ENCODE results near the gene TRIM14.
"Not testable (repeated sequence)": the region's sequence is repeated elsewhere in the genome, so short reads cannot be mapped to it uniquely, and the experiment has no call there.

TRIM14 gene

DNA sequence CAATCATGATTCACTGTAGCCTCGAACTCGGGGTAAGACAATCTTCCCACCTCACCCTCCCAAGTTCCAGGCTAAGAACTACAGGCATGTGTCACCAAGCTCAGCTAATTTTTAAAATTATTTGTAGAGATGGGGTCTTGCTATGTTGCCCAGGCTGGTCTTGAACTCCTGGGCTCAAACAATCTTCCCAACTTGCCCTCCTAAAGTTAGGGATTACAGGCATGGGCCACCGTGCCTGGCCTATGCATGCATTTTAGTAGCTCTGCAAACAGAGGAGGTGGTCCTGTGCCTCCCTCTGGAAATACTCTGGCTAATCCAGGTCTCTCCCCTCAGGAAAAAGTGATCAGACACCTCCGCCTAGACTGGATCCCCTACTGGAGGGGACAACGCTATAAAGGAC, 21.5 kb upstream of the TRIM14 start:
- DNase-seq = no peak

GRCh38 chr9:98136489-98136888, 17.5 kb upstream of the TRIM14 start:
- no peak for DNase-seq

DNA sequence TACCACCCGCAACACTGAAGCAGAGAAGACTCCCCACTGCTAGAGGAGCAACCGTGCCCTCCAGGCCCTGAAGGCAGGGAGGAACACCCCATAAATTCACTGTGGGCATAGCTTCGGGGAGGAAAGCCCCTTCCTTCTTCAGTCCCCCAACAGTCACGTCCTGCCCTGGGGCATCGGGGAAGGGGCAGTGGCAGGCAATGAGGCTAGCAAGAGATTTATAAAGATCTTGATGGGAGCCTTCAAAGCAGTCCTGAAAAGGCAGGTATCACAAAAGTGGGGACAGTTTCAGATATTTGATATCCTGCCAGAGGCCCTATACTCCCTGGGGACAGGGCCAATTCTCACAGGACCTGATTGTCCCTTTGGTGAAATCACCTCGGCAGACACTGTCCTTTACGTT, 16.9 kb upstream of the TRIM14 start:
- DNase-seq = no peak

DNA sequence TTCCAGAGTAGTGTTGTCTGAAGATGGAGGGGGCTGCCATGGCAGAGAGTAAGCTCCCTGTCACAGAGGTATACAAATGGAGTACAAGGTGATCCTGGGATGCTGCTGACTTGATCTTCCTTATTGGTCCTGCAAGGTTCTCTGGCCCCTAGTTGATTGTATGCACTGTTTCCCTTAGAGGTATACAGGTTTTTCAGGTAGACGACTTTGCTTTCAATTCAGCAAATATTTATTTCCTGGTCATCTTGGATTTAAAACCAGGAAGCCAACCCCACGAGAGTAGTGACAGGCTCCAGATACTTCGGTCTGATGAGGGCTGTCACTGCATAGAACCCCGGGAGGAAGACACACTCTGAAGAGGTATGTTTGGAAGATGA, 16.5 kb upstream of the TRIM14 start:
- DNase-seq = no peak

DNA sequence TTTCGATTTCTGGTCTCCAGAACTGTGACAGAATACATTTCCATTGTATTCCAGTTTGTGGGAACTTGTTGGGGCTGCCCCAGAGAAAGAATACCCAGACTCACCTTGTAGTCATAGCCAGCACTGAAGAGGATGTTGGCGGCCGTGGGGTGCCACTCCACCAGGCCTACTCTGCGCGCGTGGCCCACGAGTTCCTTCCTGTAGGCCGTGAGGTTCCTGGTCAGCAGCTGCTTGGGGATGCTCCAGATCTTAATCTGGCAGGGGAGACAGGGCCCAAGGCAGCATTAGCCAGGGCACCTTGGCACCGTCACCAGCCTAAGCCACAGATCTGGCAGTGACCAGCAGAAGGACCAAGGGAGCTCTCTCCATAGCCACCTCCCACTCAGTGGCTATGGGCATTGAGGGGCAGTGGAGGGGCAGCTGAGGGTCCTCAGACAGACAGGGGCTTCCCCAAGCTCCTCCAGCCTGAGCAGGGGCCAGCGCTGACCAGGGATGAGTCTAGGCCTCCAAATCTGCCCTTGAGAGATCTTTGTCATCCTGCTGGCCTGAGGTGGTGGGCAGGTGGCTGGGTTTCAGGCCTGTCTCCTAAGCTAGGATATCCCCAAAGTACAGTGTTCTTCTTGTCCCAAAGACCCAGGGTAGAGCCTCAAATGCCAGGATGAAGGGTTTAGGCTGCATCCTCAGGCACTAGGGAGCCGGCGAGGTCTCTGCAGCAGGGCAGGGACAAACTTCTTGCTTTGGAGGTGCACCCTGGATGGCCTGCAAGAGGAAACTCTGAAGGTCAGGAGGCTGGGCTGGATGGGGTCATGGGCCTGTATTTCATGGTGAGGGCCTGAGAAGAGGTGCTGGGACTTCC, 15.9 kb upstream of the TRIM14 start:
- no peak for DNase-seq

DNA sequence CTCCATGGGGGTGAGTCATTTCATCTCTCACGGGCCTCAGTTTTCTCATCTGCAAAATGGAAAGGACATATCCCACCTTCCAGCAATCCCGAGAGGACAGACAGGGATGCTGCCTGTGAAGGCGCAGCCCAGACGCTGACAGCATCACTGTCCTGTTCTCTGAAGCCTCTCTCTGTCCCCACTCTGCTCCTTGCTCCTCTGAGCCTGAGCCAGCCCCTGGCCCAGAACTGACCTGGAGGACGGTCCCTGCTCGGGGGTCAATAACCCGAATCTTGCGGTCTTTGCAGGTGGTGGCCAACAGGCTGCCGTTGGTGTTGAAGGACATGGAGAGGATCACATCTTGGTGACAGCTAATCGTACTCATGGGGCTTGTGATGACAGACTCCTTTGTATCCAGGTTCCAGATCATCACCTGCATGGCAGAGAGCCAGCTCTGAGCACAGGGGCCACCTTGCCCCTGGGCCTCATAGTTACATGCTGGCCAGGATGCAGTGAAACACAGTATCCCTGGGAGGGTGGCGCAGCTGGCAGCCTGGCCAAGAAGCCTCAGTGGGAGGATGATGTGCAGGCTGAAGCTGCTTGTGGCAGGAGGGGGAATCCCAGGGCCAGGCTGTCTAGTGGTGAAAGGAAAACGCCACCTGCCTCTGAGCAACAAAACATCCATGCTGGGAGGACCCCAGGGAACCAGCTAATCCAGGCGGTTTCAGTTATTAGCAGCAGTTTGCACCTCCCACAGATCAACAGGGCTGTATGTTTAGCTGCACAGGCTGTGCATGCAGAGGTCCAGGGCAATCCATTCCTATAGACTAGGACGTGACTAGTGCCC, 14.0 kb upstream of the TRIM14 start:
- DNase-seq = peak in 1 of 2 donors; percentile 25

GRCh38 chr9:98132158-98132557, 13.1 kb upstream of the TRIM14 start:
- no peak for DNase-seq

DNA sequence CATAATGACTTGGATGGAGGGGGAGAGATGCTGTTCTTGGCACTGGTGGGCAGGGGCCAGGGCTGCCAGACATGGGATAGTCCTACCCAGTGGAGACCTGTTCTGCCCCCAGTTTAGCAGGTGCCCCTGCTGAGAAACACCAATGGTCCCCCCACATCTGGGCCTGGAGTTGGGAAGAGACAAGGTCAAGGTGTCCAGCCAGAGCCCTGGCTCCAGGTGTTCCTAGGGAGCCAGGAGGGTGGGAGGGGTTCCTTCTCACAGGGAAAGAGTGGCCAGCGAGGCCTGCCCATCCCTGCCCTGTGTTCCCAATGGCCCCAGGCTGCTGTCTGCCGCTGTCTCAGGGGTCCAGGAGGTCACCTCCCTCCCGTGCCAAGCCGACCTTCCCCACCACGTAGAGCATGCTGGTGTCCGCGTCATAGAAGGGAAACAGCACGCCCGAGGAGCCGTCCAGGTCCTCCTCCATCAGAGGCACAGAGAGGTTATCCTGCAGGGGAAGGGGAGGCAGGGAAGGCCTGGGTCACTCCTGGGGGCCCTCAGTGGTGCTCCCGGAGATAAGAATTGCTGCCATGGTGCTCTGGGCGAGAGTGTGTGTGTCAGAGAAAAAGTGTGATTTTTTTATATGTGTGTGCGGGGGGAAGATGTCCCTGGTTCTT, 11.7 kb upstream of the TRIM14 start:
- DNase-seq = no peak

DNA sequence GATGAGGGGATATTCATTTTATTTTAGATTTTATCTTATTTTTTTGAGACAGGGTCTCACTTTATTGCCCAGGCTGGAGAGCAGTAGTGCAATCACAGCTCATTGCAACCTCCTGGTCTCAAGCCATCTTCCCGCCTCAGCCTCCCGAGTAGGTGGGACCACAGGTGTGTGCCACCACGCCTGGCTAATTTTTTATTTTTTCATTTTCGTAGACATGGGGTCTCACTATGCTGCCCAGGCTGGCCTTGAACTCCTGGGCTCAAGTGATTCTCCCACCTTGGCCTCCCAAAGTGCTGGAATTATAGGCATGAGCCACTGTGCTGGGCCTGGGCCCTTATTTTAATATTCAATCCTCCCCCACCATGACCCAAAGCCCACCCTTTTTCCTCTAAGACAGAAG, 11.0 kb upstream of the TRIM14 start:
- not testable (repeated sequence) for DNase-seq

- DNase-seq = peak; percentile 87 to 88
Measured at GRCh38 chr9:98129451-98129881, 10.4 kb upstream of the TRIM14 start.

GRCh38 chr9:98128316-98128715, 9.3 kb upstream of the TRIM14 start:
- DNase-seq = no peak

DNA sequence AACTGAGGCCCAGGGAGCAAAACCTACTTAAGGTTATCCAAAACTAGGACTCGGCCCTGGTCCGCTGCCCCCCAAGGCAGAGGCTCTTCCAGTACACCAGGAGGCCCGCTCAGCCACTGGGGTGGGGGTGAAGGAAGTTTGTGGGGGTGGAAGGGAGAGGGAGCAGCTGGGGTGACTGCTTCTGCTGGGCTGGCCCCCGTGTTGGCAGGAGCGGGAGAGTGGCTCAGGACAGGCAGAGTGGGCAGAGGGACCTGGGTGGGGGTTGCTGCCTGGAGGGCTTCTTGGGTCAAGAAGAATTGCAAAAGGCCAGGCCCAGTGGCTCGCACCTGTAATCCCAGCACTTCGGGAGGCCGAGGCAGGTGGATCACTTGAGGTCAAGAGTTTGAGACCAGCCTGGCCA, 8.2 kb upstream of the TRIM14 start:
- DNase-seq = no peak

DNA sequence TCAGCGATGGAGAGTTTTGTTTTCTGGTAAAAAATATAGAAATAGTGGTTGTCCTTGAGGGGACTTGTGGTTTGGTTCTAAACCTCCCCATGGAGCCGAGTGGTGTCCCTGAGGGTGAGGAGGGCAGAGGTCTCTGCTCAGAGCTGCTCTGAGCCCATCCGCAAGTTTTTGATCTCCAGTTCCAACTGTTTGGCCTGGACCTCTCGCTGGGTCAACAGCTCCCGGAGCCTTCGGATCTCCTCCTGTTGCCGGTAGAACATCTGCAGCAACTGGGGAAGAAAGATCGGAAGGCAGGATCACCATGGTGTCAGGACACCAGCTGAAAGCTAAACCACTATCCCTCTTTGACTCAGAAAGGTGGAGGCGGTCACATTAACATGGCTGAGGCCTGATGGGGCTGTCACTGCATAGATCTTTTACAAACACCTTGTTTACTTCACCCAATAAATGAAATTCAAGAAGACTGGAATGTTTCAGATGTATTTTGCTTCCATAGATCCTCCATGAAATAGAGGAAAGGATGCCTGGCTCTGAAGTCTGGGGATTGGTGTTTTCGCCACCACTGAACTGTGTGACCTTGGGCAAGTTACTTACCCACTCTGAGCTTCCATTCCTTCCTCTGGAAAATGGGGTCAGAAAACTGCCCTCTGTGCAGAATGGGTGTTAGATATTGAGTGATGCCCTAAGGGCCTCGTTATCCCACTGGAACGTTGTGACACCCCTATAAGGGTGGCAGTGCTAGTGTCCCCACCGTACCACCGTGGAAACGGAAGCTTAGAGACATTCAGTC, 5.8 kb upstream of the TRIM14 start:
- DNase-seq = no peak

DNA sequence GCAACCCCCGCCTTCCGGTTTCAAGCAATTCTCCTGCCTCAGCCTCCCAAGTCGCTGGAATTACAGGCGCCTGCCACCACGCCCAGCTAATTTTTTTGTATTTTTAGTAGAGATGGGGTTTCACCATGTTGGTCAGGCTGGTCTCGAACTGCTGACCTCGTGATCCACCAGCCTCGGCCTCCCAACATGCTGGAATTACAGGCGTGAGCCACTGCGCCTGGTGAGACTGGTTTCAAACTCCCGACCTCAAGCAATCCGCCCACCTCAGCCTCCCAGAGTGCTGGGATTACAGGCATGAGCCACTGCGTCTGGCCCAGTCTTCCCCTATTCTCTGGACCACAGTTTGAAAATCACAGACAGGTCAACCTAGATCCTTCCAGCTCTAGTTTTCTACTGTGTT, 5.1 kb upstream of the TRIM14 start:
- not testable (repeated sequence) for DNase-seq

DNA sequence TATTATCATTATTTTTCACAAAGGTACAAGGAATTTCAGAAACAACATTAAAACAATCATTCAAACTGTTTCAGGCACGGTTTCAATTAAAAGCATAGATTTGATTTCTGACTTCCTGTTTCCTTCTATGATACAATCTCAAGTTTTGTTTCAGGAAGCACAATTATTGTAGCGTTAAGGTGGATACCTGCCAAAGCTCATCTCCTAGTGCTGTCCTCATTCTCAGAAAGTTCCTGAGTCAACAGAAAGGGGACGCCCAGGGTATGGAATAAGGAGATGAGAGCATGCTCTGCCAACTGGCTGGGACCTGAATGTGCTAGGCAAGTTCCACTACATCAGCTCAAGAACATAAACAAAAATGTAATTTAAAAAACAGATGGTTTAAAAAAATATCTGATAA, 2.0 kb upstream of the TRIM14 start:
- DNase-seq = no peak

DNA sequence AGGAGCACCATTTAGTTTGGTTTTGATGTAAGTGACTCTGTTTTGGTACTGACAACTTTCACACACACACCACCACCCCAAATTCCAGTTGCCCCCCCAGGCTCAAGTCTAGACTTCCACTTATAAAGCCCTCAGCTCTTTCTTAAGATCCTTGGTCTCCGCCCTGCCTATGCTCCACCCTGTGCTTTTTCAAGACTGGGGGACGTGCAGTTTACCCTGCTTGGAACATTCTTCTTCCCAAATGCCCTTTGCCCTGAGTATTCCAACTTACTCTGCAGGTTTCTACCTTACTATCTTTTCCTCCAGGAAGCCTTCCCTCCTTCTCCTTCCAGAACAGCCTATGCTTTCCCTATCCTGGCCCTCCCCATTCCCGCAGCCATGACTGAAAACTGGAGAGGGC, 1.5 kb upstream of the TRIM14 start:
- no peak for DNase-seq

- DNase-seq = peak; percentile 40 to 44
Measured at GRCh38 chr9:98117984-98118639, 910 bp downstream of the TRIM14 start.

GRCh38 chr9:98117097-98117496, 1.9 kb downstream of the TRIM14 start:
- not testable (repeated sequence) for DNase-seq

DNA sequence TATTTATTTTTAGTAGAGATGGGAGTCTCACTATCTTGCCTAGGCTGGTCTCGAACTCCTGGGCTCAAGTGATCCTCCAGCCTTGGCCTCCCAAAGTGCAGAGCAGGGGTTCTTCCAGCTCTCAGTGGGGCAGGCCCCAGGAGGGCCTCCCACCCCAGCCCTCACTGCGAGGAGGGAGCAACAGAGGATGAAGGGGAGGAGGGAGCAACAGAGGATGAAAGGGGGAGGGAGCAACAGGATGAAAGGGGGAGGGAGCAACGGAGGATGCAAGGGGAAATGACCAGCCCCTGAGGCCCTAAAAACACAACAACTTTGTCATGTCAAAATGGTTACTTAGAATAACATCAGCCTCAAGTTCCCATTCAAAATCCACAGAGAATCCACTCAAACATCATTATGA, 10.0 kb downstream of the TRIM14 start:
- DNase-seq = no peak

DNA sequence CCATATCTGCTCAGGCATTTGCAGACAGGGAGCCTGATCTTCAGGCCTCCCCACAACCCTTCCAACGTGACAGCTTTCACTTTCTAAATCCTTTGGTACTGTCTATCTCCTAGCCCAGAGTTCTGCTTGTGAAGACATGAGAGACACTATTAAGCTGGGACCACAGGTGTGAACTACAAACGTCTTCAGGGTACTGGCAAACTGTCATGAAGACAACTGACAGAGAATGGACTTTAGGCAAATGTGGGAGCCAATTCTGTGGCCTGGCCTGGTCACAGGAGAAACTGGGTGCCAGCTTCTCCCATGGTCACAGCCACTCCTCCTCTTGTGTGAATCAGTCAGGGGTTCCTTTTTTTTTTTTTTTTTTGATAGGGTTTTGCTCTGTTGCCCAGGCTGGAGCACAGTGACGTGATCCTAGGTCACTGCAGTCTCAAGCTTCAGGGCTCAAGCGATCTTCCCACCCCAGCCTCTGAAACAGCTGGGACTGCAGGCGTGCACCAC, 10.4 kb downstream of the TRIM14 start:
- DNase-seq = peak; percentile 56 to 75

- peak in 1 of 2 donors; percentile 33 for DNase-seq
Measured at GRCh38 chr9:98107926-98108325, 11.1 kb downstream of the TRIM14 start.

DNA sequence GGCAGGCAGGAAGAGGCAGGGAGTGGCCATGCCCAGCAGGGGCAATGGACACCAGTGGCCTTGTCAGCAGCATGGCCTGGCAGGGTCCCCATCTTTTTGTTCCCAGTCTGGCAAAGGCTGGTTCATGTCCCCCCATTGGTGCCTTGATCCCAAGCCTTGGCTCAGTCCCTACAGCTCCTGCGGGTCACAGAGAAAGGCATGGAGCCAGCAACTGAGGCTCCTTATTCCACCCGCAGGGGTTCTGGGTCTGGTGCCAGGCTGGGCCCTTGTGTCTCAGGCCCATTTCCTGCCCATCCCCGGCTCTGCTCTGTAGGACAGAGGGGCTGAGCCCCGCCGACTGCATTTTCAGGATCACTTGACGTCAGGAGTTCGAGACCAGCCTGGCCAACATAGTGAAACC, 14.0 kb downstream of the TRIM14 start:
- DNase-seq = no peak
